GM19351 (cell line): Measurements from ENCODE around the gene CELF2.

Experiments
- ATAC-seq: cut with Tn5 transposase; IDR thresholded peaks from one replicate; pipeline ENCODE4 v1.9.1; 2021; ENCODE audit warnings: mild to moderate bottlenecking, moderate library complexity; ENCODE audit not compliant: unreplicated experiment

Gene CELF2

DNA sequence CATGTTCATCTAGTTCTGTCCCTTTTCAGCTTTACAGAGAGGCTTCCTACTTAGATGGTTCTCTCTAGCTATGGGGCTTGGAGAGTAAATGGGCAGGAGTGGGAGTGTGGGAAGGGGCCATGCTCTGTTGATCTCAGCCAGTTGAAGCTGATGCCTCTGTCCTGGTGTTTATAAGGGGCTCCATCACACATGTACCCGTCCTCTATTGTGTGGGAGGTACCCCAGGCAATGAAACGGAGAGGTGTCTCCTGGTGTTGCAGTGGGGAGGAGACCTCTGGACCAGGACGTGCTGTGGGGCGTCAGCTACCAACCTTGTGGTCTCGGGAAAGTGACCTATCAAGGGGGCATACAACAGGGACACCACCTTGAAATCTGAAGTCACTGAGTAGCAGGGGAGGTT lies 173.5 kb downstream of the CELF2 start:
- ATAC-seq: no peak

DNA sequence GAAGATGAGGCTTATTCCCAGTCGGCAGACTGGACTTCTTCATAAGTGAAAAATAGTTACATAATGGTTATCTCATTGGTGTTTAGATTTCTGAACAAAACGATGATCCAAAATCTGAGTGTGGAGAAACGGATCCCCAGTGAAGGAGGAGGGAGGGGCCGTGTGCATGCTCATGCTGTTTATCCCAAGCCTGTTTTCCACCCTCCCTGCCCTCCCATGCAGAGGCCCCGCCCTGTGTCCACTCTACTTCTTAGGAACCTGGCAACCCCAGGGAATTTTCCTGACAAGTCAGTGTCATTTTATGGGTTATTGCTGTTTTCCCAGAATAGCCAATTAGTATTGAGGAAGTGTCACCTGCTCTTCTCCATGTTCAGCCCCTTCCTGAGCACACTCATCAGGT lies 174.0 kb downstream of the CELF2 start:
- ATAC-seq: no peak

GRCh38 chr10:11192304-11193000 lies 174.8 kb downstream of the CELF2 start:
- ATAC-seq: no peak

- ATAC-seq: no peak
These were observed 175.4 kb downstream of the CELF2 start for GRCh38 chr10:11193001-11193551.

- ATAC-seq: peak; percentile 42
These were observed 177.4 kb downstream of the CELF2 start for GRCh38 chr10:11194859-11195586.

- no peak for ATAC-seq
These were observed 178.0 kb downstream of the CELF2 start for GRCh38 chr10:11195623-11196022.

DNA sequence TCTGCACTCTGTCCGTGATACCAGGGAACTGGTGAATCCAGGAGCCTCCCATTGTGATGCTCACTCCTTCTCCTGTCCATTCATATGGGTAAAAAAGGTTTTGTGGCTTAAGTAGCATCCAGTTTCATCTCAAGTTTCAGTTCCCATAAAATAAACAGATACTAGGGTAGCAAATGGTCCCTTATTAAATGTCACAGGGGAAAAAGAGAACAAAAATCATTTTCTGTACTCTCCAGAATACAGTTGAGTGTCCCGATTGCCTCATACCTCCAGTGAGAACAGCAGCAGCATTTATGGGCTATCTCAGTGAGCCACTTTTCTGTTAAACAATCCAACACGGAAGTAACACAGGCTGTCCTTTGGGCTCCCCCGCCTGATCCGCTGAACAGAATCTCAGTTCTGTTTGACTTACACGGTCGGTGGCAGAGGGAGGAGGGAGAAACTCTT lies 179.6 kb downstream of the CELF2 start:
- peak; percentile 61 for ATAC-seq

GRCh38 chr10:11197878-11198277 lies 180.2 kb downstream of the CELF2 start:
- no peak for ATAC-seq

DNA sequence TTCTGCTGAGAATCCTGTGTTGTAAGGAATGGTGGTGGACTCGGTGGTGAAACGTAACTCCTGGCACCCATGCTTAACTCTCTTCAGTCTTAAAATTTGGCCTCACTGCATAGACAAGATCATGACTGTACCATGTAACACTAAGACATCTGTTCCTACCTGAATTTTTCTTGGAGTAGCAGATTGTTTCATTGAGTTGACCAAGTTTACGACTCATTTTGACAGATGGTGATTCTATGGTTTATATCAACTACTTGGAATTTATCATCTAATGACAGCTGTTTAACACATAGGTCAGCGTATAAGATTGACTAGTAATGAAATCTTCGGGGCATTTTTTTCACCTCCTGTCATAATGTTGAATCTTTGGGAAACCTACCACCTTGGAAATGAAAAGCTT lies 184.2 kb downstream of the CELF2 start:
- no peak for ATAC-seq

DNA sequence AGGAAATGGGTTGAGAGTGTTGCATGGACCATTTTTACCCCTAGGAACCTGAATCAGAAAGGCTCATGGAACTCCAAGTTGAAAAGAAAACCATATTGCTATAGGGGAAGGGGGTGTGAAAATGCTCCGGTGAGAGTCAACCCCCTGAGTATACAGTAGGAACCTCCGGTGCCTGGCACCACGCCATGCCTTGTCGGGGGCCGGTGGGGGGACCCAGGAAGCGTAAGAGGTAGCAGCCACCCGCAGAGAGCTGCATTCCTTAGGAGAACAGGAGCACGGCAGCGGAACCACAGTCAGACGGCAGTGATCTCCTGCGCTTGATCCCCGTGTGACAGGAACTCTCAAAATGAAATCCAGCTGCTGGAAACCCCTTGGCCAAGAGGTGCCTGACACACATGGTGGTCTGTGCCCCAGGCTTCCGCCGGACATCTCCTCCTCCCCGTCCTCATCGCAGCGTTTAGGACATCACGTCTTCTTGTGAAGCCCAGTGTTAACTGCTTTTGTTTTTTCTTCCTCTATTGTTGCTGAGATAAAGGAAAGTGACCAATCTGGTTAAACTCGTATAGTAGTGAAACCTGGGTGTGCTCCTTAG lies 186.8 kb downstream of the CELF2 start:
- no peak for ATAC-seq

GRCh38 chr10:11205030-11205772 lies 187.5 kb downstream of the CELF2 start:
- no peak for ATAC-seq

DNA sequence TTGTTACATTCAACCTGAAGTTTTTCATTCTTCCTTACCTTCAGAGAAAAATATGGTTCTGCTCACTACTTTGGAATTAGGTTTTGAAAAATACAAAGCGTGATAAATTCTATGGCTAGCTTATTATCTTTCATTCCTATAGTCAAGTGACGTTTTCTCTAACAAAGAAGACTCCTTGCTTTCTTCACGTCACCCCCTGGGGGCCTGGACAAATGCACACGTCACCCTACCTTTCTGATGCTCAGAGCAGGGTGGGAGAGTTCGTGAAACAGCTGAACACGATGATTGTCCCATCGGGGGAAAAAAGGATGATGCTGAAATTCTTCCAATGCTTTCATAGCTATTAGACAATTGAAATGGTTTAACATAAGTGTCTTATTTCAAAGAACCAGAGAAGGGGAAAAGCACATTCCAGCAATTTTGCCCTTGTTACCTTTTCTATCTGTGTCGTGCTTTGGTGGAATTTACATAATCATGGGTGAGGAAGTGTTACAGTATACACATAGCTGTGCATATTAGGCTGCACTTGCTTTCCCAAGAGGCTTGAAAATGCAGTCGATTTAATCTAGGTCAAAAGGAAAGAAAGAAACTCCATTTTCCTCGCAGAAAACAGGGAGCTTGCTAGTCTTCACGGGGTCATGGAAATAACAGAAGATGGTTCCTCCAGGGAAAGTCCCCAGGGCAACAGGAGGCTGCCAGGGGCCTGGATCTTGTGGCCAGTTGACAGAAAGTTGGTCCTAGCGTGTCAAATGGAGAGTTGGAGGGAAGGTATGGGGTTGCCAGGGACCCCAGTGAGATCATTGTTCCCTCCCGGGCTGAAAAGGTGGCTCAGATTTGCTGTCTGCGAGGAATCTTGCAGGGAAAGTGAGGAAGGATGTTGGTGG lies 189.2 kb downstream of the CELF2 start:
- no peak for ATAC-seq

- ATAC-seq: no peak
These were observed 189.8 kb downstream of the CELF2 start for GRCh38 chr10:11207560-11207844.

DNA sequence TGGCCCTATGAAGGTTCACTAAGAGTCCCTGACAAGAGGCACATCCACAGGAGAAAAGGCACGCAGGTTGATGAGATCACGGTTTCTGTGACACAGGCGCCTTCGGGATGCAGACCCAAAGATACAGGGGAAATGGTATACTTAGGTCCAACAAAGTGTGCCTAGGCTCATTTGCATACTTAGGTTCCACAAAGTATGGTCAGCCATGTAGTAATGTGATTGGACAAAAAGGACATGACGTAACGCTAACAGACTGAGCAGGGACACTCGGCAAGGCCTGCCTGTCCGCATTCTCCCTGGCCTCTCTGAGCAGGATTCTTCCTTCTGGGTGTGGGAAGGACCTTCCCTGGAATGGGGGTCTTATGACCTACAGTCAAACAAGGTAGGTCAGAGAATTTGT lies 190.6 kb downstream of the CELF2 start:
- ATAC-seq: no peak

GRCh38 chr10:11208908-11209829 lies 191.5 kb downstream of the CELF2 start:
- peak; percentile 47 for ATAC-seq

DNA sequence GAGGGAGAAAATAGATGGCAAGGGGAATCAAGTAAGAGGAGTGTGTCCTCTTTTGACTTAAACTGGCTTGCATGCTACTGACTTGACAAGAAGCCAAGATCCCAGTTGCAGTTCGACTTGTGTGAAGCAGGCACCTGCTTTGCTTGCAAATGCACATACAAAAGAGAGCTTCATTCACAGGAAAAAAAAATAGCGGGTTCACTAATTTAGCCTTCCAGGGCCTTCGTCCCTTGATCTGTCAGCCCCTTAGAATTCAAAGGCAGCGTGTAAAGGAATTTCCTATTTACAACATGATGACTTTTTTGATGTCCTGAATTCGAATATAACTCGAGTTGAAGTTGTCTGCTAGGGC lies 192.1 kb downstream of the CELF2 start:
- ATAC-seq: peak; percentile 31

DNA sequence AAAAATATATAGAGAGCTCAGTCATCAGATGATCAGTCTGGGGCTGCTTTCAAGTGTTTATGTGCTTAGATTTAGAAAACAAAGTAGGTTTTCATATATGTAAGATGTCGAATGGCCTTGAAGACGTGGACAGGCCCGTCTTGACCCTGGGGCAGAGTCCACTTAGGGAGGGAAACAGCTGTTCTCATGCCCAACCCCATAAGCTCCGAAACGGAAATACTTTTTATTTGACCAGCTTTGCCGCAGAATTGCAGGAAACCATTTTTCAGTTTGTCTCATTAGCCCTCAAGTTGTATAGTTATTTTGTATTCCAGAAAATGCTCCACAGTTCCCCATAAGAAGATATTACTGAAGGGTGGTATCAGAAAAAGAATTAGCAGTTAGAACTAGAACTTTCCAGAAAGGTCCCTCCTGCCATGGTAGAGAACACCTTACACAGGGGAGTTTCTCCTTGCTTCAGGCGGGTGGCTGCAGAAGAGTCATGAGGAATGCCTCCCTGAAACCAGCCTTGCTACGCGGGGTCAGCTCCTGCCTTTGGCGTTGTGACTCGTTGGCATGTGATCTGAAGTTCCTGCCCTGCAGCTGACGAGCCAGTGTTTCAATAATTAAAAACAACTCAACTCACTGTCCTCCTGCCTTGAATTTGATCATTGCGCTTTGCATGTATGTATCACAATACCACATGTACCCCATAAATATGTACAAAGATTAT lies 192.7 kb downstream of the CELF2 start:
- ATAC-seq: no peak

- no peak for ATAC-seq
These were observed 194.8 kb downstream of the CELF2 start for GRCh38 chr10:11212288-11213085.
